ENCODE data around the gene CNPPD1. TPM values are rescaled to one million over a fixed set of nuclear protein-coding genes. Genes with fewer than 3 reads are reported as not detected.

Gene CNPPD1
- polyA plus RNA-seq, 2 of the 4 experiments (the other 2 are of a cell fraction) = 22.4 to 27.6 TPM

GRCh38 chr2:219218217-219218731 lies 41.5 kb upstream of the CNPPD1 start:
- peak; percentile 84 to 85 for ATAC-seq
- Histone ChIP-seq H3K4me2 (peak overlapping the region; percentile 93), H3K27ac (peak overlapping the region; percentile 92 to 95), H3K9me3 (no peaks in the 10 kb centered on the region), H3K4me1 (peaks cover 30% of the 10 kb centered on the region), H3K4me3 (peak overlapping the region; percentile 65)
- WGBS (ENCODE audit: missing lambda C conversion rate) = 0% methylated on average over 10 of the region's 37 CpGs
- no peak for FAIRE-seq
- CTCF ChIA-PET = interaction anchor here (0.6 to 7.3 kb wide), 12 partner anchors 19 to 312 kb away, joined by 3 to 79 read pairs (median 4); partner anchors contain the start of gene DNAJB2
- POLR2A ChIA-PET = interaction anchor here (0.5 to 3.8 kb wide), 12 partner anchors 9 to 222 kb away, joined by 3 to 25 read pairs (median 8); partner anchors contain the start of genes ANKZF1, ATG9A, CNPPD1 and DNAJB2
- peak; percentile 48 to 80 for DNase-seq (ENCODE audit: low read depth in 1 of 2, low spot score in 1 of 2)
- TF ChIP-seq NR3C1 (IDR thresholded peaks at IDR 0.05) (no peak), CHD2 (IDR thresholded peaks at IDR 0.05; ENCODE audit: low read length, partially characterized antibody) (no peak), EHF (CRISPR knock-in tag; IDR thresholded peaks at IDR 0.05) (peak; percentile 37; the same call in 1 of the 2 replicates), RAD21 (conservative IDR thresholded peaks at IDR 0.05 in 1 of 2, IDR thresholded peaks at IDR 0.05 in 1 of 2) (peak in 1 of 2 experiments; percentile 13; a peak in 1 of 5 replicates), REST (IDR thresholded peaks at IDR 0.05) (peak; percentile 82), HOXB13 (CRISPR knock-in tag; IDR thresholded peaks at IDR 0.05; ENCODE audit: low read depth) (0 out of 2 replicates have a peak, but pooled peaks have one; percentile 26)

- TF ChIP-seq CBX8 (IDR thresholded peaks at IDR 0.05) (no peak), CHD4 (IDR thresholded peaks at IDR 0.05; ENCODE audit: borderline replicate concordance) (no peak), EP300 (IDR thresholded peaks at IDR 0.05) (no peak), CEBPB (IDR thresholded peaks at IDR 0.05) (no peak), MYC (IDR thresholded peaks at IDR 0.05; ENCODE audit: borderline replicate concordance, low read length) (no peak), ATOH8 (CRISPR knock-in tag; IDR thresholded peaks at IDR 0.05; ENCODE audit: low read depth) (no peak), NR3C1 (IDR thresholded peaks at IDR 0.05) (no peak), RNF2 (IDR thresholded peaks at IDR 0.05; ENCODE audit: borderline replicate concordance, low read depth) (no peak), JUNB (IDR thresholded peaks at IDR 0.05) (no peak), HES2 (IDR thresholded peaks at IDR 0.05) (no peak), ELK1 (IDR thresholded peaks at IDR 0.05; ENCODE audit: low read depth, low read length) (no peak), RARB (CRISPR knock-in tag; IDR thresholded peaks at IDR 0.05) (no peak), PBX3 (IDR thresholded peaks at IDR 0.05) (no peak), KDM5A (IDR thresholded peaks at IDR 0.05) (no peak), JUN (IDR thresholded peaks at IDR 0.05) (no peak), USF2 (IDR thresholded peaks at IDR 0.05) (no peak), HOXA7 (CRISPR knock-in tag; IDR thresholded peaks at IDR 0.05) (no peak), PHF8 (IDR thresholded peaks at IDR 0.05; ENCODE audit: borderline replicate concordance, low read depth) (no peak), POLR2A (IDR thresholded peaks at IDR 0.05; ENCODE audit: low read length) (no peak)
- ChIA-PET CTCF (interaction anchor here (1.0 to 7.3 kb wide), 8 partner anchors 8 to 82 kb away, joined by 4 to 79 read pairs (median 6); partner anchors contain the start of genes ANKZF1, ATG9A and DNAJB2), POLR2A (interaction anchor here (3.8 kb wide), 1 partner anchor 57 kb away, joined by 19 read pairs; no protein-coding TSS in a partner anchor)
Observed at GRCh38 chr2:219216535-219216915, 39.8 kb upstream of the CNPPD1 start.

More at GRCh38 chr2:219216535-219216915, 39.8 kb upstream of the CNPPD1 start:
- Histone ChIP-seq H3K4me2 (peak overlapping the region; percentile 93), H3K27ac (peak overlapping the region; percentile 92 to 95), H3K4me3 (no peak overlapping the region), H3K4me1 (peaks cover 30% of the 10 kb centered on the region), H3K9me3 (no peaks in the 10 kb centered on the region)
- DNase-seq (ENCODE audit: low read depth in 1 of 2, low spot score in 1 of 2) (no peak), ATAC-seq (no peak), FAIRE-seq (no peak)
- WGBS (ENCODE audit: missing lambda C conversion rate) = 93% methylated on average over 6 of the region's 6 CpGs
